PC-3 (cell line): ENCODE measurements around the gene NR2C2AP.

ENCODE experiments used
- EZH2phosphoT487 ChIP-seq: fragments of 300-600 bp; sonication (generic); IDR thresholded peaks from 2 replicates; pipeline ENCODE4 v1.6.1; 2018; ENCODE audit warnings: mild to moderate bottlenecking, antibody characterized with exemption, low read length, borderline replicate concordance
- TF ChIP-seq, protein P1 (sequence below): fragments of 300-600 bp; sonication (generic); conservative IDR thresholded peaks from 2 replicates; pipeline ENCODE4 v1.5.1; 2017; ENCODE audit warnings: antibody characterized with exemption, low read depth, mild to moderate bottlenecking, low read length

GRCh38 chr19:19211499-19212420 lies 8.5 kb upstream of the NR2C2AP start, which contains the start of gene NCAN:
- TF ChIP-seq, protein P1, sequence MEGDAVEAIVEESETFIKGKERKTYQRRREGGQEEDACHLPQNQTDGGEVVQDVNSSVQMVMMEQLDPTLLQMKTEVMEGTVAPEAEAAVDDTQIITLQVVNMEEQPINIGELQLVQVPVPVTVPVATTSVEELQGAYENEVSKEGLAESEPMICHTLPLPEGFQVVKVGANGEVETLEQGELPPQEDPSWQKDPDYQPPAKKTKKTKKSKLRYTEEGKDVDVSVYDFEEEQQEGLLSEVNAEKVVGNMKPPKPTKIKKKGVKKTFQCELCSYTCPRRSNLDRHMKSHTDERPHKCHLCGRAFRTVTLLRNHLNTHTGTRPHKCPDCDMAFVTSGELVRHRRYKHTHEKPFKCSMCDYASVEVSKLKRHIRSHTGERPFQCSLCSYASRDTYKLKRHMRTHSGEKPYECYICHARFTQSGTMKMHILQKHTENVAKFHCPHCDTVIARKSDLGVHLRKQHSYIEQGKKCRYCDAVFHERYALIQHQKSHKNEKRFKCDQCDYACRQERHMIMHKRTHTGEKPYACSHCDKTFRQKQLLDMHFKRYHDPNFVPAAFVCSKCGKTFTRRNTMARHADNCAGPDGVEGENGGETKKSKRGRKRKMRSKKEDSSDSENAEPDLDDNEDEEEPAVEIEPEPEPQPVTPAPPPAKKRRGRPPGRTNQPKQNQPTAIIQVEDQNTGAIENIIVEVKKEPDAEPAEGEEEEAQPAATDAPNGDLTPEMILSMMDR, result no peak
- no peak for TF ChIP-seq EZH2phosphoT487
